GM23338 (cell line): ENCODE results near the gene LTN1. TPM values are rescaled to one million over a fixed set of nuclear protein-coding genes. Genes with fewer than 3 reads are reported as not detected.

Source experiments
- ATAC-seq: fragments of 200-7000 bp; cut with Tn5 transposase; 3 replicates; pipeline ENCODE4 v1.9.1; 2020
- DNase-seq: peaks from one replicate; pipeline ENCODE4 v3.0.0-alpha.2; 2015; ENCODE audit warnings: low spot score
- H2AFZ ChIP-seq: fragments of 200-600 bp; sonication (generic); 2 replicates; pipeline ENCODE4 v1.8.0; 2016; ENCODE audit warnings: antibody characterized with exemption, mild to moderate bottlenecking, moderate library complexity
- H3F3A ChIP-seq: fragments of 200-600 bp; sonication (generic); replicated peaks from 2 replicates; pipeline ENCODE4 v1.8.0; 2017; ENCODE audit warnings: antibody characterized with exemption, mixed run types, low read depth
- H3K27ac ChIP-seq: fragments of 200-600 bp; sonication (generic); 2 replicates; pipeline ENCODE4 v1.6.1; 2016; ENCODE audit warnings: low read depth
- H3K27me3 ChIP-seq: fragments of 200-600 bp; sonication (generic); 2 replicates; pipeline ENCODE4 v1.8.0; 2016; ENCODE audit warnings: mild to moderate bottlenecking, mixed run types, moderate library complexity; ENCODE audit not compliant: insufficient read depth
- H3K36me3 ChIP-seq: fragments of 200-600 bp; sonication (generic); 2 replicates; pipeline ENCODE4 v1.8.0; 2016; ENCODE audit warnings: mild to moderate bottlenecking; ENCODE audit not compliant: insufficient read depth
- H3K4me1 ChIP-seq: fragments of 200-600 bp; sonication (generic); 2 replicates; pipeline ENCODE4 v1.8.0; 2016; ENCODE audit warnings: mild to moderate bottlenecking, moderate library complexity; ENCODE audit not compliant: insufficient read depth
- H3K4me2 ChIP-seq: fragments of 200-600 bp; sonication (generic); 2 replicates; pipeline ENCODE4 v1.7.1; 2017; ENCODE audit warnings: mixed run types
- H3K4me3 ChIP-seq: fragments of 200-600 bp; sonication (generic); 2 replicates; pipeline ENCODE4 v1.6.1; 2016; ENCODE audit warnings: mixed run types
- H3K79me2 ChIP-seq: fragments of 200-600 bp; sonication (generic); replicated peaks from 2 replicates; pipeline ENCODE4 v1.8.0; 2017; ENCODE audit warnings: mild to moderate bottlenecking; ENCODE audit not compliant: insufficient read depth
- H3K9me2 ChIP-seq: fragments of 200-600 bp; sonication (generic); 2 replicates; pipeline ENCODE4 v1.8.0; 2017; ENCODE audit not compliant: insufficient read depth
- H4K20me1 ChIP-seq: fragments of 200-600 bp; sonication (generic); replicated peaks from 2 replicates; pipeline ENCODE4 v1.8.0; 2017; ENCODE audit warnings: mild to moderate bottlenecking; ENCODE audit not compliant: insufficient read depth
- H3K27ac Mint-ChIP-seq: 2 replicates; pipeline ENCODE4 v1.8.0; 2020; ENCODE audit warnings: inconsistent platforms, mild to moderate bottlenecking, moderate library complexity, mixed read lengths
- H3K27me3 Mint-ChIP-seq: 3 replicates; pipeline ENCODE4 v1.8.0; 2022; ENCODE audit warnings: low read depth, mild to moderate bottlenecking, moderate library complexity, mixed read lengths, inconsistent platforms; ENCODE audit not compliant: insufficient read depth, poor library complexity
- H3K36me3 Mint-ChIP-seq: 3 replicates; pipeline ENCODE4 v1.8.0; 2021; ENCODE audit warnings: low read depth, mild to moderate bottlenecking, inconsistent platforms, moderate library complexity, mixed read lengths
- H3K4me1 Mint-ChIP-seq: 3 replicates; pipeline ENCODE4 v1.8.0; 2020; ENCODE audit warnings: mild to moderate bottlenecking, inconsistent platforms, mixed read lengths
- H3K4me3 Mint-ChIP-seq: 3 replicates; pipeline ENCODE4 v1.8.0; 2021; ENCODE audit warnings: moderate library complexity, mild to moderate bottlenecking, inconsistent platforms, mixed read lengths
- H3K9me3 Mint-ChIP-seq: 3 replicates; pipeline ENCODE4 v1.8.0; 2020; ENCODE audit warnings: moderate library complexity, mild to moderate bottlenecking, inconsistent platforms, mixed read lengths
- EZH2 ChIP-seq: fragments of 200-600 bp; sonication (generic); IDR thresholded peaks from one replicate; pipeline ENCODE4 v1.8.0; 2017; ENCODE audit warnings: antibody characterized with exemption, mild to moderate bottlenecking, low read depth; ENCODE audit not compliant: unreplicated experiment
- EZH2phosphoT487 ChIP-seq: fragments of 200-600 bp; sonication (generic); IDR thresholded peaks from one replicate; pipeline ENCODE4 v1.8.1; 2018; ENCODE audit warnings: antibody characterized with exemption; ENCODE audit not compliant: unreplicated experiment
- NANOG ChIP-seq: IDR thresholded peaks from 2 replicates; pipeline ENCODE4 v1.6.1; 2016; ENCODE audit warnings: antibody characterized with exemption, borderline replicate concordance
- STAT1 ChIP-seq: IDR thresholded peaks from one replicate; pipeline ENCODE4 v1.6.1; 2016; ENCODE audit warnings: antibody characterized with exemption; ENCODE audit not compliant: unreplicated experiment
- ZNF114 ChIP-seq: fragments of 250-450 bp; sonication (Bioruptor Pico); IDR thresholded peaks from 2 replicates; pipeline ENCODE4 v1.5.0; 2020; ENCODE audit warnings: mild to moderate bottlenecking, moderate library complexity
- ZNF331 ChIP-seq: fragments of 250-450 bp; sonication (Bioruptor Pico); IDR thresholded peaks from 2 replicates; pipeline ENCODE4 v1.5.0; 2020; ENCODE audit warnings: low read depth, mild to moderate bottlenecking, moderate library complexity
- polyA plus RNA-seq: library from polyadenylated mRNA; unstranded; fragments of >200 nt; fragmentation: Nextera tagmentation; extraction: Ambion mirVana; gene quantifications from 2 replicates; pipeline ENCODE4 v1.2.1, GENCODE V29; 2016
- total RNA-seq: library from RNA; depleted of rRNA; stranded (reverse); fragments of >200 nt; shearing (Covaris generic); gene quantifications from 2 replicates; pipeline ENCODE4 v1.2.3, GENCODE V29; 2014
- TF ChIP-seq, protein P1 (sequence below): fragments of 250-450 bp; sonication (Bioruptor Pico); IDR thresholded peaks from 2 replicates; pipeline ENCODE4 v1.5.0; 2020; ENCODE audit warnings: mild to moderate bottlenecking, moderate library complexity
- TF ChIP-seq, protein P2 (sequence below), 2 experiments: fragments of 200-600 bp in 1 of 2; sonication (generic) in 1 of 2; conservative IDR thresholded peaks; 2 replicates each; pipeline versions ENCODE4 v1.5.1 to v1.6.1; 2016 to 2017; ENCODE audit warnings: antibody characterized with exemption in 2 of 2, low read depth in 2 of 2, mild to moderate bottlenecking in 2 of 2, moderate library complexity in 1 of 2

Gene LTN1
- total and polyA plus RNA-seq, 2 experiments from 2014 or later: 11.1 to 26.1 TPM

DNA sequence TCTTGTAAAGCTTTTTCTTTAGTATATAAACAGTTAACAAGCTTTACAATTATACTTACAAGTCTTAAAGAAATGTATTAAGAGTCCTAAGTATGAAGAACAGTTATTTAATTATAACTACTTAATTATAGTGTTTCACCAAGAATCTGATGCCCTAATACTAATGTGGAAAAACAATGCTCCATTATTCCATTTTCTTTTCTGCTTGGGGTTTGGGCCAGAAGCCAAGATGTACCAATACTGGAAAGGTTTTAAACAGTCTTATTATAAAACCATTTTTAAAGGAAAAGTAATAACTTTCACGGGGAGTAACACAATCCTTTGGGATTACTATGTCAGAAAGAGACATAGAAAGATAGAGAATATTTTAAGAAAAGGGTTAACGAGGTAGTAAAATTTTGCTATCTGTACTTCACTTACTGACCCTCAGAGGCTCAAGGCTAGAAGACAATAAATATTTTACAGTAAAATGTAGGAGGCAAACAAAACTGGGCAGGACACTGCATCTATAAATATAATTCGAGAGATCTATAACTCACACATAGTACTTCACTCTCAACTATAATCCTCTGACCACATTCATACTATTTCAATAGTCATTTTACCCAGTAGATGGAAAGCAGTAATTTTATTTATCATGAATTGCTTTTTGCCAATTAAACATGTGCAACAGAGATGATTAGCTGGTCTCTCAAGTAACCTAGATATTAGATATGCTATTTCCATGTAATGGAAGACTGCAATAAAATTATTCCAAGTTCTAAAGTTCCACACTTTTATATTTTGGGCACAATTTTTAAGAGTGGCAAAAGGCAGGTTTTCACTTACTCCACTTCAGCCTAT, 63.9 kb downstream of the LTN1 start:
- Histone ChIP-seq H3K79me2 (no peaks in the 10 kb centered on the region), H3K27ac (no peak overlapping the region), H3K36me3 (no peaks in the 10 kb centered on the region; the same call in 1 of the 2 replicates), H3K4me3 (no peak overlapping the region), H3F3A (no peaks in the 10 kb centered on the region), H2AFZ (no peak overlapping the region), H3K4me2 (no peak overlapping the region), H3K27me3 (no peaks in the 10 kb centered on the region), H4K20me1 (no peaks in the 10 kb centered on the region), H3K4me1 (0 out of 2 replicates have a peak, but pooled peaks cover 3% of the 10 kb centered on the region), H3K9me2 (no peaks in the 10 kb centered on the region)
- ATAC-seq (no peak), DNase-seq (no peak)
- peaks cover 13% of the 10 kb centered on the region; the same call in 2 of the 3 replicates for H3K36me3 Mint-ChIP-seq
- no peak overlapping the region for H3K27ac Mint-ChIP-seq
- H3K4me1 Mint-ChIP-seq: peaks cover 5% of the 10 kb centered on the region
- no peak overlapping the region for H3K4me3 Mint-ChIP-seq
- no peaks in the 10 kb centered on the region; the same call in 2 of the 3 replicates for H3K9me3 Mint-ChIP-seq
- TF ChIP-seq ZNF331 (CRISPR knock-in tag): no peak
- TF ChIP-seq, protein P1, sequence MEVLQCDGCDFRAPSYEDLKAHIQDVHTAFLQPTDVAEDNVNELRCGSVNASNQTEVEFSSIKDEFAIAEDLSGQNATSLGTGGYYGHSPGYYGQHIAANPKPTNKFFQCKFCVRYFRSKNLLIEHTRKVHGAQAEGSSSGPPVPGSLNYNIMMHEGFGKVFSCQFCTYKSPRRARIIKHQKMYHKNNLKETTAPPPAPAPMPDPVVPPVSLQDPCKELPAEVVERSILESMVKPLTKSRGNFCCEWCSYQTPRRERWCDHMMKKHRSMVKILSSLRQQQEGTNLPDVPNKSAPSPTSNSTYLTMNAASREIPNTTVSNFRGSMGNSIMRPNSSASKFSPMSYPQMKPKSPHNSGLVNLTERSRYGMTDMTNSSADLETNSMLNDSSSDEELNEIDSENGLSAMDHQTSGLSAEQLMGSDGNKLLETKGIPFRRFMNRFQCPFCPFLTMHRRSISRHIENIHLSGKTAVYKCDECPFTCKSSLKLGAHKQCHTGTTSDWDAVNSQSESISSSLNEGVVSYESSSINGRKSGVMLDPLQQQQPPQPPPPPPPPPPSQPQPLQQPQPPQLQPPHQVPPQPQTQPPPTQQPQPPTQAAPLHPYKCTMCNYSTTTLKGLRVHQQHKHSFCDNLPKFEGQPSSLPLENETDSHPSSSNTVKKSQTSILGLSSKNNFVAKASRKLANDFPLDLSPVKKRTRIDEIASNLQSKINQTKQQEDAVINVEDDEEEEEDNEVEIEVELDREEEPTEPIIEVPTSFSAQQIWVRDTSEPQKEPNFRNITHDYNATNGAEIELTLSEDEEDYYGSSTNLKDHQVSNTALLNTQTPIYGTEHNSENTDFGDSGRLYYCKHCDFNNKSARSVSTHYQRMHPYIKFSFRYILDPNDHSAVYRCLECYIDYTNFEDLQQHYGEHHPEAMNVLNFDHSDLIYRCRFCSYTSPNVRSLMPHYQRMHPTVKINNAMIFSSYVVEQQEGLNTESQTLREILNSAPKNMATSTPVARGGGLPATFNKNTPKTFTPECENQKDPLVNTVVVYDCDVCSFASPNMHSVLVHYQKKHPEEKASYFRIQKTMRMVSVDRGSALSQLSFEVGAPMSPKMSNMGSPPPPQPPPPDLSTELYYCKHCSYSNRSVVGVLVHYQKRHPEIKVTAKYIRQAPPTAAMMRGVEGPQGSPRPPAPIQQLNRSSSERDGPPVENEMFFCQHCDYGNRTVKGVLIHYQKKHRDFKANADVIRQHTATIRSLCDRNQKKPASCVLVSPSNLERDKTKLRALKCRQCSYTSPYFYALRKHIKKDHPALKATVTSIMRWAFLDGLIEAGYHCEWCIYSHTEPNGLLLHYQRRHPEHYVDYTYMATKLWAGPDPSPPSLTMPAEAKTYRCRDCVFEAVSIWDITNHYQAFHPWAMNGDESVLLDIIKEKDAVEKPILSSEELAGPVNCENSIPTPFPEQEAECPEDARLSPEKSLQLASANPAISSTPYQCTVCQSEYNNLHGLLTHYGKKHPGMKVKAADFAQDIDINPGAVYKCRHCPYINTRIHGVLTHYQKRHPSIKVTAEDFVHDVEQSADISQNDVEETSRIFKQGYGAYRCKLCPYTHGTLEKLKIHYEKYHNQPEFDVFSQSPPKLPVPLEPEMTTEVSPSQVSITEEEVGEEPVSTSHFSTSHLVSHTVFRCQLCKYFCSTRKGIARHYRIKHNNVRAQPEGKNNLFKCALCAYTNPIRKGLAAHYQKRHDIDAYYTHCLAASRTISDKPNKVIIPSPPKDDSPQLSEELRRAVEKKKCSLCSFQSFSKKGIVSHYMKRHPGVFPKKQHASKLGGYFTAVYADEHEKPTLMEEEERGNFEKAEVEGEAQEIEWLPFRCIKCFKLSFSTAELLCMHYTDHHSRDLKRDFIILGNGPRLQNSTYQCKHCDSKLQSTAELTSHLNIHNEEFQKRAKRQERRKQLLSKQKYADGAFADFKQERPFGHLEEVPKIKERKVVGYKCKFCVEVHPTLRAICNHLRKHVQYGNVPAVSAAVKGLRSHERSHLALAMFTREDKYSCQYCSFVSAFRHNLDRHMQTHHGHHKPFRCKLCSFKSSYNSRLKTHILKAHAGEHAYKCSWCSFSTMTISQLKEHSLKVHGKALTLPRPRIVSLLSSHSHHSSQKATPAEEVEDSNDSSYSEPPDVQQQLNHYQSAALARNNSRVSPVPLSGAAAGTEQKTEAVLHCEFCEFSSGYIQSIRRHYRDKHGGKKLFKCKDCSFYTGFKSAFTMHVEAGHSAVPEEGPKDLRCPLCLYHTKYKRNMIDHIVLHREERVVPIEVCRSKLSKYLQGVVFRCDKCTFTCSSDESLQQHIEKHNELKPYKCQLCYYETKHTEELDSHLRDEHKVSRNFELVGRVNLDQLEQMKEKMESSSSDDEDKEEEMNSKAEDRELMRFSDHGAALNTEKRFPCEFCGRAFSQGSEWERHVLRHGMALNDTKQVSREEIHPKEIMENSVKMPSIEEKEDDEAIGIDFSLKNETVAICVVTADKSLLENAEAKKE (CRISPR knock-in tag): no peak
- no peak for TF ChIP-seq NANOG
- no peak for TF ChIP-seq EZH2phosphoT487
- TF ChIP-seq, protein P2, sequence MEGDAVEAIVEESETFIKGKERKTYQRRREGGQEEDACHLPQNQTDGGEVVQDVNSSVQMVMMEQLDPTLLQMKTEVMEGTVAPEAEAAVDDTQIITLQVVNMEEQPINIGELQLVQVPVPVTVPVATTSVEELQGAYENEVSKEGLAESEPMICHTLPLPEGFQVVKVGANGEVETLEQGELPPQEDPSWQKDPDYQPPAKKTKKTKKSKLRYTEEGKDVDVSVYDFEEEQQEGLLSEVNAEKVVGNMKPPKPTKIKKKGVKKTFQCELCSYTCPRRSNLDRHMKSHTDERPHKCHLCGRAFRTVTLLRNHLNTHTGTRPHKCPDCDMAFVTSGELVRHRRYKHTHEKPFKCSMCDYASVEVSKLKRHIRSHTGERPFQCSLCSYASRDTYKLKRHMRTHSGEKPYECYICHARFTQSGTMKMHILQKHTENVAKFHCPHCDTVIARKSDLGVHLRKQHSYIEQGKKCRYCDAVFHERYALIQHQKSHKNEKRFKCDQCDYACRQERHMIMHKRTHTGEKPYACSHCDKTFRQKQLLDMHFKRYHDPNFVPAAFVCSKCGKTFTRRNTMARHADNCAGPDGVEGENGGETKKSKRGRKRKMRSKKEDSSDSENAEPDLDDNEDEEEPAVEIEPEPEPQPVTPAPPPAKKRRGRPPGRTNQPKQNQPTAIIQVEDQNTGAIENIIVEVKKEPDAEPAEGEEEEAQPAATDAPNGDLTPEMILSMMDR (conservative IDR thresholded peaks at IDR 0.05; ENCODE audit: low read depth in 2 of 2): no peak
- no peak for TF ChIP-seq ZNF114 (CRISPR knock-in tag)
- TF ChIP-seq STAT1: no peak
- no peak for TF ChIP-seq EZH2
- H3K27me3 Mint-ChIP-seq: no peaks in the 10 kb centered on the region
